Ishikawa (cell line): ENCODE data around the gene ZFR2.

Experiments
- CEBPB ChIP-seq: IDR thresholded peaks from 2 replicates; pipeline ENCODE4 v1.6.1; 2012
- CREB1 ChIP-seq: IDR thresholded peaks from 2 replicates; pipeline ENCODE4 v1.6.1; 2012; ENCODE audit warnings: low read depth
- EP300 ChIP-seq: IDR thresholded peaks from 2 replicates; pipeline ENCODE4 v1.6.1; 2012; ENCODE audit warnings: borderline replicate concordance
- RAD21 ChIP-seq: IDR thresholded peaks from 2 replicates; pipeline ENCODE4 v1.6.1; 2012; ENCODE audit warnings: low read depth
- REST ChIP-seq: IDR thresholded peaks from 2 replicates; pipeline ENCODE4 v1.6.1; 2012; ENCODE audit warnings: low read depth, mild to moderate bottlenecking
- TAF1 ChIP-seq: IDR thresholded peaks from 2 replicates; pipeline ENCODE4 v1.6.1; 2012; ENCODE audit warnings: low read depth, mild to moderate bottlenecking
- USF1 ChIP-seq: IDR thresholded peaks from 2 replicates; pipeline ENCODE4 v1.6.1; 2012
- YY1 ChIP-seq: IDR thresholded peaks from 2 replicates; pipeline ENCODE4 v1.6.1; 2012; ENCODE audit warnings: low read depth
- ZBTB7A ChIP-seq: IDR thresholded peaks from 2 replicates; pipeline ENCODE4 v1.6.1; 2012; ENCODE audit warnings: low read depth

DNA sequence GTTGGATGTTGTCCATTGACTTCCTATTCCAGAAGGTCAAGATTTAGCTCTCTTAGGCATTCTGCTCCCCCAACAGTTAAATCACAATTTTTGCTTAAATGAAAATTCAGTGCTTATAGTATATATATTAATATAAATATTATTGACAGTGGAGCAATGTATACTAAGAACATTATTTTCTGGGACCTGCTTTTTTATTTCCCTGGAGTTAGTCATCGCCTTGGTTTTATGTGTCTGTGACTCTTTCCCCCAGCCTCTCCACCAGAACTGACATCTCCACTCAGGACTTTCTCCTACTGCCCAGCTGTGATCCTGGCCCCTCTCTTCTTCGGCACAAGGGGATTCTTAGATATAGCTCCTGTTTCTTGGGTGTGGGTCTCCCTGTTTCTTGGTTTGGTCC lies 72.5 kb downstream of the ZFR2 start:
- no peak for TF ChIP-seq TAF1
- no peak for TF ChIP-seq CREB1
- TF ChIP-seq ZBTB7A = no peak
- no peak for TF ChIP-seq CEBPB
- no peak for TF ChIP-seq EP300
- no peak for TF ChIP-seq REST
- TF ChIP-seq RAD21 = no peak
- no peak for TF ChIP-seq YY1
- no peak for TF ChIP-seq USF1
